CD4-positive, CD25-positive, alpha-beta regulatory T cell (primary cell): ENCODE measurements around the gene C3orf70. TPM values are rescaled to one million over a fixed set of nuclear protein-coding genes. Genes with fewer than 3 reads are reported as not detected.
A peak's percentile ranks its signal among the peaks of the same experiment; 100 is the strongest.

Experiments used
- ATAC-seq, 2 donors: fragments of 150-1000 bp; cut with Tn5 transposase; one replicate each; pipeline ENCODE4 v1.10.0; 2021; ENCODE audit warnings: low read depth in 2 of 2, moderate number of reproducible peaks in 2 of 2, moderate library complexity in 1 of 2
- DNase-seq, 3 donors: peaks; one replicate each; pipeline versions ENCODE4 v3.0.0 to v3.0.0-alpha.2; 2012 to 2022; ENCODE audit warnings: mixed read lengths in 1 of 3
- H3K27ac ChIP-seq: one replicate; pipeline ENCODE4 v1.7.0; 2013; ENCODE audit warnings: mild to moderate bottlenecking, low read length; ENCODE audit not compliant: insufficient read depth, poor library complexity, severe bottlenecking
- H3K27me3 ChIP-seq: one replicate; pipeline ENCODE4 v1.7.0; 2013; ENCODE audit warnings: low read length; ENCODE audit not compliant: control insufficient read depth, insufficient read depth
- H3K36me3 ChIP-seq: one replicate; pipeline ENCODE4 v1.7.0; 2013; ENCODE audit warnings: mild to moderate bottlenecking, low read length, moderate library complexity; ENCODE audit not compliant: control insufficient read depth, insufficient read depth
- H3K4me1 ChIP-seq: 2 replicates; pipeline ENCODE4 v1.7.0; 2013; ENCODE audit warnings: mild to moderate bottlenecking, low read length; ENCODE audit not compliant: insufficient read depth, control insufficient read depth, poor library complexity, severe bottlenecking
- H3K4me3 ChIP-seq: one replicate; pipeline ENCODE4 v1.7.0; 2013; ENCODE audit warnings: low read depth, mild to moderate bottlenecking, low read length, moderate library complexity
- H3K9me3 ChIP-seq, 2 experiments: 1 replicate in 1 of 2; 2 replicates in 1 of 2; pipeline ENCODE4 v1.7.0; 2013; ENCODE audit warnings: low read length in 2 of 2, mild to moderate bottlenecking in 1 of 2, moderate library complexity in 1 of 2; ENCODE audit not compliant: control insufficient read depth in 2 of 2
- H3K27ac Mint-ChIP-seq, 3 donors: one replicate each; pipeline ENCODE4 v1.8.0; 2020 to 2022; ENCODE audit warnings: mild to moderate bottlenecking in 3 of 3, mixed read lengths in 3 of 3, moderate library complexity in 2 of 3
- H3K27me3 Mint-ChIP-seq: one replicate; pipeline ENCODE4 v1.8.0; 2022; ENCODE audit warnings: mild to moderate bottlenecking, mixed read lengths
- H3K36me3 Mint-ChIP-seq: one replicate; pipeline ENCODE4 v1.8.0; 2020; ENCODE audit warnings: mixed read lengths
- H3K4me1 Mint-ChIP-seq, 4 donors: one replicate each; pipeline ENCODE4 v1.8.0; 2020 to 2022; ENCODE audit warnings: mixed read lengths in 4 of 4, mild to moderate bottlenecking in 1 of 4
- H3K4me3 Mint-ChIP-seq, 4 donors: one replicate each; pipeline ENCODE4 v1.8.0; 2020 to 2022; ENCODE audit warnings: mild to moderate bottlenecking in 4 of 4, mixed read lengths in 4 of 4, moderate library complexity in 3 of 4
- H3K9me3 Mint-ChIP-seq, 7 donors: one replicate each; pipeline ENCODE4 v1.8.0; 2020 to 2022; ENCODE audit warnings: mixed read lengths in 7 of 7, mild to moderate bottlenecking in 3 of 7, moderate library complexity in 2 of 7
- polyA plus RNA-seq, 4 donors: library from polyadenylated mRNA; unstranded; fragments of 300-500 nt; fragmentation: Illumina TruSeq; gene quantifications; one replicate each; pipeline ENCODE4 v1.2.3, GENCODE V29; 2021
- total RNA-seq: library from RNA; stranded (reverse); gene quantifications from one replicate; pipeline ENCODE4 v1.2.3, GENCODE V29; 2022

The C3orf70 gene
- total and polyA plus RNA-seq, 5 donors from 2014 or later: not detected

DNA sequence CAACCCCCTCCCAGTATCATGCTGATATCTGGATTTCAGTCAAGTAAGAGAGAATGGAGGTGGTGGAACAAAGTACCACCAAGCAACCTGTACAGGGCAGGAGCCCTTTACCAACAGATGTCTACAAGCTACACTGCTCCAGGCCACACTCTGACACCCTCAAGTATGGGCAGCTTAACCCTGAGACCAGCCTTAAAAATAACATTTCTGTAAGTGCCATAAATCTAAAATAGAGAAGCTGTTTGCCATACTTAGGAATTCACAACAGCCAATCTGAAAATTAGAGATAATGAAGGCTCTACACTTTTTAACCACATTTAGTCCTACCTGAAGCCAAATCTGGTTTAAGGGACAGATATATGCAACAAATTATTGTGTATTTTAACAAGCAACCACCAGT is 59.7 kb downstream of the C3orf70 start:
- Mint-ChIP-seq H3K4me1 (no peaks in the 10 kb centered on the region), H3K27me3 (peaks cover 9% of the 10 kb centered on the region)

DNA sequence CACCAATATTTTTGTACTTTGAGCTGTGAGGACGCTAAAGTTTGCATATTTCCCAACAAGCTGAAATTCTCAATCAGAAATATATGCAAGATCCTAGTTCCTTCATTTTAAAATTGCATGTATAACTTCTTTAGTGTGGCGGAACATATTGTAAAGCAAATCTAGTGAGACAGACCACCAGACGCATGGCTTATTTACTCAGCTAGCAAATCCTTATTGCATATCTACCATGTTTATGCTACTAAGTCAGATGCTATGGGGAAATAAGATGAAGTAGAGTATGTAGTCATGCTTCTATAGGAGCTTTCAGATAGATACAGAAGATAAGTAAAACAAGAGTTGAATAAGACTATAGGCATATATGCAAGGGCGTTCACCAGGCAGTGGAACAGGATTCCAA is 62.0 kb downstream of the C3orf70 start:
- Histone ChIP-seq H3K27ac (no peak overlapping the region), H3K36me3 (no peaks in the 10 kb centered on the region), H3K27me3 (peaks cover 7% of the 10 kb centered on the region), H3K4me3 (no peak overlapping the region), H3K4me1 (no peaks in the 10 kb centered on the region), H3K9me3 (no peaks in the 10 kb centered on the region)
- no peaks in the 10 kb centered on the region for H3K4me1 Mint-ChIP-seq
- H3K27ac Mint-ChIP-seq: no peak overlapping the region
- DNase-seq (no peak), ATAC-seq (no peak)
- no peak overlapping the region for H3K4me3 Mint-ChIP-seq
- H3K27me3 Mint-ChIP-seq: no peaks in the 10 kb centered on the region
- H3K36me3 Mint-ChIP-seq: no peaks in the 10 kb centered on the region
- peaks cover 0 to 1% (median 0%) of the 10 kb centered on the region in 7 donors for H3K9me3 Mint-ChIP-seq

More for the DNA sequence above, 59.7 kb downstream of the C3orf70 start:
- H3K4me3 Mint-ChIP-seq: no peak overlapping the region
- no peaks in the 10 kb centered on the region for H3K36me3 Mint-ChIP-seq
- H3K9me3 ChIP-seq: no peaks in the 10 kb centered on the region
- H3K9me3 Mint-ChIP-seq: peaks cover 0 to 7% (median 0%) of the 10 kb centered on the region in 7 donors
- DNase-seq (no peak), ATAC-seq (no peak)
- no peak overlapping the region for H3K27ac Mint-ChIP-seq
- no peaks in the 10 kb centered on the region for H3K4me1 ChIP-seq
- peaks cover 6% of the 10 kb centered on the region for H3K27me3 ChIP-seq
- no peaks in the 10 kb centered on the region for H3K36me3 ChIP-seq
- H3K27ac ChIP-seq: no peak overlapping the region
- no peak overlapping the region for H3K4me3 ChIP-seq

DNA sequence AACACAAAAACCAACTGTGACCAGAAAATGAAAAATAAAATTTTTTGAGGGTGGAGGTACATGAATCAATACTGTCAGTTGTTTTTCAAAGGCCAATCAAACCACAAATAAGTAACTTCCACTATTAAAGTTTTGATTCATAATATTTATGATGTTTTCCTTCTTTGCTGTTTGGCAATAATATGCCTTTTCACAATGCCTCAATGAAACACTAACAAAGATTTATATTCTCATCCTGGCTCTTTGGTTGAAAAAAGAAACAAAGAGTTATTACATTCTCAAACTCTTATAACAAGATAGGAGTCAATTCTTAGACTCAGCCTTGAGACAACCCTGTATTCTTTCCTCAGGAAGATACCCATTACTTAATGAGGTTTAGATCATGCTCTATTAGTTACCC is 63.1 kb downstream of the C3orf70 start:
- peaks cover 7% of the 10 kb centered on the region for H3K27me3 ChIP-seq
- no peaks in the 10 kb centered on the region for H3K4me1 Mint-ChIP-seq
- H3K4me3 ChIP-seq: no peak overlapping the region
- H3K4me3 Mint-ChIP-seq: no peak overlapping the region
- H3K27me3 Mint-ChIP-seq: no peaks in the 10 kb centered on the region
- H3K27ac ChIP-seq: no peak overlapping the region
- H3K36me3 ChIP-seq: no peaks in the 10 kb centered on the region
- no peaks in the 10 kb centered on the region for H3K36me3 Mint-ChIP-seq
- peaks cover 0 to 1% (median 0%) of the 10 kb centered on the region in 7 donors for H3K9me3 Mint-ChIP-seq
- no peaks in the 10 kb centered on the region for H3K9me3 ChIP-seq
- H3K27ac Mint-ChIP-seq: no peak overlapping the region
- ATAC-seq: no peak
- DNase-seq: no peak
- H3K4me1 ChIP-seq: no peaks in the 10 kb centered on the region

DNA sequence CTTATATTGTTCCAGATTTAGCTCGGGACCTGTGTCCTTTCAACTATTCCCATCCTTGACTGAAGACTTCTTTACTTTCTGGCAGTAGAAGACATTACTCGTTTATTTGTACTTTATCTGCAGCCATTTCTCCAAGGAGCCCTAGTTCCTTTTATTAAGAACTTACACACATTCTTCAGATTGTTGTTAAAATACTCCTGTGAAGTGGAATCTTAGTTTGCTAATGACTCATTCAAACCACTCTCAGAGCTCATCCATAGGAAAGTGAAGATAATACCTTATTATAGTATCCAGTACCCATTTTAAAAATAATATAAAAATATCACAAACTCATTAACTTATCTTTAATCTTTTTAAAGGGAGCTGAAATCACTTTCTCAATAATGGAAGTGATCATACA is 63.5 kb downstream of the C3orf70 start:
- no peaks in the 10 kb centered on the region for H3K9me3 ChIP-seq
- no peaks in the 10 kb centered on the region for H3K36me3 ChIP-seq
- H3K4me3 ChIP-seq: no peak overlapping the region
- ATAC-seq (no peak), DNase-seq (no peak)
- no peaks in the 10 kb centered on the region for H3K4me1 ChIP-seq
- Mint-ChIP-seq H3K27me3 (no peaks in the 10 kb centered on the region), H3K9me3 (peaks cover 0 to 1% (median 0%) of the 10 kb centered on the region in 7 donors), H3K27ac (no peak overlapping the region), H3K4me1 (no peaks in the 10 kb centered on the region), H3K36me3 (no peaks in the 10 kb centered on the region), H3K4me3 (no peak overlapping the region)
- H3K27ac ChIP-seq: no peak overlapping the region
- peaks cover 7% of the 10 kb centered on the region for H3K27me3 ChIP-seq

DNA sequence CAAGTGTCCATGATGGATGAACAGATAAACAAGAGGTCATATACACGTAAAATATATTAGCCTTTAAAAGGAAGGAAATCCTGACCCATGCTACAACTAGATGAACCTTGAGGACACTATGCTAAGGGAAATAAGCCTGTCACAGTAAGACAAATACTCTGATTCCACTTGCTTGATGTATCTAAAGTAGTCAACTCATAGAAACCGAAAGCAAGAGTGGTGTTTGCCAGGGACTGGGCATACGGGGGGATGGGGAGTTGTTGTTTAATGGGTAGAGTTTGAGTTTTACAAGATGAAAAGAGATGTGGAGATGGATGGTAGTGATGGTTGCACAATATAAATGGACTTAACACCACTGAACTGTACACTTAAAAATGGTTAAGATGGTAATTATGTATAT is 65.4 kb downstream of the C3orf70 start:
- H3K4me3 ChIP-seq: no peak overlapping the region
- Mint-ChIP-seq H3K4me3 (no peak overlapping the region), H3K9me3 (peaks cover 0 to 1% (median 0%) of the 10 kb centered on the region in 7 donors), H3K36me3 (no peaks in the 10 kb centered on the region), H3K27ac (no peak overlapping the region), H3K27me3 (peaks cover 5% of the 10 kb centered on the region), H3K4me1 (no peaks in the 10 kb centered on the region)
- H3K4me1 ChIP-seq: no peaks in the 10 kb centered on the region
- DNase-seq (no peak), ATAC-seq (no peak)
- no peak overlapping the region for H3K27ac ChIP-seq
- H3K36me3 ChIP-seq: no peaks in the 10 kb centered on the region
- peaks cover 7% of the 10 kb centered on the region for H3K27me3 ChIP-seq
- H3K9me3 ChIP-seq: no peaks in the 10 kb centered on the region

DNA sequence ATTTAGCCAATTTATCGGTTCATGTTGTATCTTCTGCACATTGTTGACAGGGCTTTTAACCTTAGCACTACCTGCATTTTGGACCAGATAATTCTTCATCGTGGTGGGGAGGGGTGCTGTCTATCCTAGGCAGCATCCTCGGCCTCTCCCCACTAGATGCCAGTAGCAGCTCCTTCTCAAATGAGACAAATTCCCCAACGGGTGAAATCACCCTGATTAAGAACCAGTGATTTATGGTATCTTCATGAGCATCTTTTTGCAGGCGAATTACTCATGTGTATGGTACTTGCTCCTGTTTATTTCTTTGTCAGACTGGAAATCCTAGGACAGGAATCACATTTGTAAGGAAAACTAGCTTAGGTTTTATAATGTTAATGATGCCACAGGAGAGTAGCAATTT is 68.0 kb downstream of the C3orf70 start:
- Mint-ChIP-seq H3K9me3 (peaks cover 0 to 1% (median 0%) of the 10 kb centered on the region in 7 donors), H3K27me3 (peaks cover 5% of the 10 kb centered on the region), H3K27ac (no peak overlapping the region), H3K4me1 (no peaks in the 10 kb centered on the region), H3K36me3 (no peaks in the 10 kb centered on the region), H3K4me3 (no peak overlapping the region)
- ATAC-seq (no peak), DNase-seq (no peak)
- Histone ChIP-seq H3K9me3 (no peaks in the 10 kb centered on the region), H3K27me3 (peaks cover 4% of the 10 kb centered on the region), H3K4me3 (no peak overlapping the region), H3K36me3 (no peaks in the 10 kb centered on the region), H3K27ac (no peak overlapping the region), H3K4me1 (no peaks in the 10 kb centered on the region)

DNA sequence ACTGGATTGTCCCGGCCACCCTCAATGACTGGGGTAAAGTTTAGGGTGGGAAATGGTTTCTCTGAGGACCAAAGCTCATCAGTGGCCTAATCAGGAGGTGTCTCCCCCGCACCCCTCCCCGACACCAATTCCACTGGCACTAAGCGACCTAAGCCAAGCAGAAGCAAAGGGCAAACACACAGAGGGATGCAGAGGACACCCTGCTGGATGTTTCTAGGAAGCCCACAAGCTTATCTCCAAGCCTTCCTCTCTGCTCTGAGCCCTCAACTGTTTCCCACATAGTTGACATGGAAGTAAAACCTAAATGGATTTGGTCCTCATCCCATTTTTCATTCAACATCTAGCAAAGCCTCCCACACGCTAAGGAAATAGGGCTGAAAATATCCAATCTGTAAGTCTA is 68.5 kb downstream of the C3orf70 start:
- H3K4me3 ChIP-seq: no peak overlapping the region
- Mint-ChIP-seq H3K27ac (no peak overlapping the region), H3K9me3 (peaks cover 0 to 1% (median 0%) of the 10 kb centered on the region in 7 donors), H3K4me3 (no peak overlapping the region), H3K36me3 (no peaks in the 10 kb centered on the region), H3K27me3 (peaks cover 5% of the 10 kb centered on the region), H3K4me1 (no peaks in the 10 kb centered on the region)
- DNase-seq (no peak), ATAC-seq (no peak)
- no peaks in the 10 kb centered on the region for H3K9me3 ChIP-seq
- H3K27ac ChIP-seq: no peak overlapping the region
- H3K27me3 ChIP-seq: peaks cover 4% of the 10 kb centered on the region
- no peaks in the 10 kb centered on the region for H3K4me1 ChIP-seq
- H3K36me3 ChIP-seq: no peaks in the 10 kb centered on the region

DNA sequence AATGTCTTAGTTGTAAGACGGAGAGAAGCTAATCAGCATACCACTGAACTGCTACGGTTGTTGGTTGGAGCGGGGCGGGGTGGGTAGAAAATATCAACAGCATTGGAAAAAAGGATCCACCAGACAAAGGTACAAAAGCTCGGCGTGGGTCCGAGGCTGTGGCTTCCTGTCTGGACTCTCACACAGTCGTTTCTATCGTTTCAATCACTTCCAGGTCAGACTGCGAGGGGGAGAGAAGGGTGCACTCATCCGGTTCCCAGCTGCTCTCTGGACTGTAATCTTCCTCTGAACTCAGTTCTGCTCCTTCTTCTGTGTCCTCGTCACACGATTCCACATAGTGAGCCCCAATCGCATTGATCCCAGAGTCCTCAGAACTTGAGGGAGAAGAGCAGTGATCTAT is 70.0 kb downstream of the C3orf70 start:
- no peak overlapping the region for H3K27ac Mint-ChIP-seq
- no peak for ATAC-seq

More for the DNA sequence above, 70.0 kb downstream of the C3orf70 start:
- H3K4me1 ChIP-seq: no peaks in the 10 kb centered on the region
- H3K9me3 Mint-ChIP-seq: peaks cover 0 to 1% (median 0%) of the 10 kb centered on the region in 7 donors
- no peaks in the 10 kb centered on the region for H3K4me1 Mint-ChIP-seq
- H3K4me3 ChIP-seq: no peak overlapping the region
- no peak for DNase-seq
- no peaks in the 10 kb centered on the region for H3K36me3 ChIP-seq
- no peaks in the 10 kb centered on the region for H3K9me3 ChIP-seq
- peaks cover 5% of the 10 kb centered on the region for H3K27me3 Mint-ChIP-seq
- peaks cover 4% of the 10 kb centered on the region for H3K27me3 ChIP-seq
- H3K27ac ChIP-seq: no peak overlapping the region
- no peaks in the 10 kb centered on the region for H3K36me3 Mint-ChIP-seq
- peak overlapping the region in 1 of 4 donors; percentile 10 for H3K4me3 Mint-ChIP-seq
